Hepatocyte (in vitro differentiated cells): ENCODE measurements around the gene MACROD2. TPM values are rescaled to one million over a fixed set of nuclear protein-coding genes. Genes with fewer than 3 reads are reported as not detected.

Experiments used
- DNase-seq: peaks from one replicate; pipeline ENCODE4 v3.0.0-alpha.2; 2016; ENCODE audit warnings: low spot score
- H2AFZ ChIP-seq: fragments of 200-600 bp; sonication (generic); 2 replicates; pipeline ENCODE4 v1.6.0; 2016; ENCODE audit warnings: antibody characterized with exemption, mild to moderate bottlenecking
- H3K27ac ChIP-seq: fragments of 200-600 bp; sonication (generic); 2 replicates; pipeline ENCODE4 v1.5.1; 2016; ENCODE audit warnings: mild to moderate bottlenecking
- H3K27me3 ChIP-seq: fragments of 200-600 bp; sonication (generic); 2 replicates; pipeline ENCODE4 v1.6.1; 2016
- H3K36me3 ChIP-seq: fragments of 200-600 bp; sonication (generic); replicated peaks from 2 replicates; pipeline ENCODE4 v1.5.1; 2016; ENCODE audit warnings: low read depth; ENCODE audit not compliant: insufficient read depth
- H3K4me1 ChIP-seq: fragments of 200-600 bp; sonication (generic); 2 replicates; pipeline ENCODE4 v1.5.1; 2016; ENCODE audit warnings: mild to moderate bottlenecking, moderate library complexity; ENCODE audit not compliant: insufficient read depth
- H3K4me2 ChIP-seq: fragments of 200-600 bp; sonication (generic); 2 replicates; pipeline ENCODE4 v1.6.0; 2016
- H3K4me3 ChIP-seq: fragments of 200-600 bp; sonication (generic); 2 replicates; pipeline ENCODE4 v1.5.1; 2016; ENCODE audit warnings: mild to moderate bottlenecking
- H3K79me2 ChIP-seq: fragments of 200-600 bp; sonication (generic); 2 replicates; pipeline ENCODE4 v1.6.0; 2017; ENCODE audit warnings: mild to moderate bottlenecking
- H3K9me2 ChIP-seq: fragments of 200-600 bp; sonication (generic); replicated peaks from 2 replicates; pipeline ENCODE4 v1.6.0; 2017; ENCODE audit warnings: mild to moderate bottlenecking; ENCODE audit not compliant: insufficient read depth
- H3K9me3 ChIP-seq: fragments of 200-600 bp; sonication (generic); 2 replicates; pipeline ENCODE4 v1.5.1; 2016; ENCODE audit warnings: low read depth, mild to moderate bottlenecking
- H4K20me1 ChIP-seq: fragments of 200-600 bp; sonication (generic); 2 replicates; pipeline ENCODE4 v1.6.0; 2016; ENCODE audit warnings: mild to moderate bottlenecking; ENCODE audit not compliant: insufficient read depth, poor library complexity, severe bottlenecking
- EZH2 ChIP-seq: fragments of 200-600 bp; sonication (generic); IDR thresholded peaks from 2 replicates; pipeline ENCODE4 v1.6.1; 2016; ENCODE audit warnings: antibody characterized with exemption, mild to moderate bottlenecking, borderline replicate concordance
- EZH2phosphoT487 ChIP-seq: fragments of 200-600 bp; sonication (generic); IDR thresholded peaks from one replicate; pipeline ENCODE4 v1.6.1; 2018; ENCODE audit warnings: antibody characterized with exemption, mild to moderate bottlenecking, low read depth, moderate library complexity; ENCODE audit not compliant: unreplicated experiment, severe bottlenecking
- WGBS: methylation state at CpG from one replicate; pipeline ENCODE4 v1.1.6; 2016; ENCODE audit warnings: low lambda C conversion rate; ENCODE audit errors: missing lambda C conversion rate; 5-methylcytosine and 5-hydroxymethylcytosine counted together
- polyA plus RNA-seq: library from polyadenylated mRNA; unstranded; fragments of >200 nt; fragmentation: Nextera tagmentation; extraction: Ambion mirVana; gene quantifications from 2 replicates; pipeline ENCODE4 v1.2.1, GENCODE V29; 2016
- total RNA-seq: library from RNA; depleted of rRNA; stranded (reverse); fragments of >200 nt; gene quantifications from 2 replicates; pipeline ENCODE4 v1.2.3, GENCODE V29; 2014
- TF ChIP-seq, protein P1 (sequence below): fragments of 200-600 bp; sonication (generic); IDR thresholded peaks from 2 replicates; pipeline ENCODE4 v1.5.1; 2016; ENCODE audit warnings: antibody characterized with exemption, mild to moderate bottlenecking; ENCODE audit not compliant: poor library complexity

MACROD2 gene
- total and polyA plus RNA-seq, 2 experiments from 2014 or later = 2.4 to 3.1 TPM

DNA sequence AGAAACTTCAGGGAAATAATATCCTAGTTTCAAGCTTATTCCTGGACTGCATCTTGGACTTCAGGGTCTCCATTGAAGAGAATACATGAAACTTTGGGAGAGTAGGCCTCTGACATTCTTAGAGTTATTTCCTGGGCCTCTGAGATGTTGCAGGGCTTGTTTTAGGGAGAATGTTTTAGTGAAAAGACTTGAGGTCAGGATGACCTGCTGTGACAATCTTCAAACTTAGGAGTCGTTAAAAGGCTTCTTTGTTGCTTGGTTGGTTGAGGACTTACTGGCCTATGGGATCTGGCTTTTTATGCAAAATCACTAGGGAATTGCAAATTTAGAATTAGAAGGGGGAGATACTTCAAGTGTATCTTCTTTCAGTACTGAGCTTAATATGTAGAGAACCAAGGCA is 955.3 kb downstream of the MACROD2 start:
- no peak overlapping the region for H3K27ac ChIP-seq
- no peak overlapping the region for H3K4me2 ChIP-seq
- no peak for DNase-seq
- no peaks in the 10 kb centered on the region for H3K9me2 ChIP-seq
- no peaks in the 10 kb centered on the region for H3K36me3 ChIP-seq
- 72% methylated on average over 1 of the region's 1 CpG for WGBS
- H3K9me3 ChIP-seq = no peaks in the 10 kb centered on the region
- TF ChIP-seq EZH2 (no peak), EZH2phosphoT487 (no peak)
- TF ChIP-seq, protein P1, sequence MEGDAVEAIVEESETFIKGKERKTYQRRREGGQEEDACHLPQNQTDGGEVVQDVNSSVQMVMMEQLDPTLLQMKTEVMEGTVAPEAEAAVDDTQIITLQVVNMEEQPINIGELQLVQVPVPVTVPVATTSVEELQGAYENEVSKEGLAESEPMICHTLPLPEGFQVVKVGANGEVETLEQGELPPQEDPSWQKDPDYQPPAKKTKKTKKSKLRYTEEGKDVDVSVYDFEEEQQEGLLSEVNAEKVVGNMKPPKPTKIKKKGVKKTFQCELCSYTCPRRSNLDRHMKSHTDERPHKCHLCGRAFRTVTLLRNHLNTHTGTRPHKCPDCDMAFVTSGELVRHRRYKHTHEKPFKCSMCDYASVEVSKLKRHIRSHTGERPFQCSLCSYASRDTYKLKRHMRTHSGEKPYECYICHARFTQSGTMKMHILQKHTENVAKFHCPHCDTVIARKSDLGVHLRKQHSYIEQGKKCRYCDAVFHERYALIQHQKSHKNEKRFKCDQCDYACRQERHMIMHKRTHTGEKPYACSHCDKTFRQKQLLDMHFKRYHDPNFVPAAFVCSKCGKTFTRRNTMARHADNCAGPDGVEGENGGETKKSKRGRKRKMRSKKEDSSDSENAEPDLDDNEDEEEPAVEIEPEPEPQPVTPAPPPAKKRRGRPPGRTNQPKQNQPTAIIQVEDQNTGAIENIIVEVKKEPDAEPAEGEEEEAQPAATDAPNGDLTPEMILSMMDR = no peak
- H3K4me3 ChIP-seq = no peak overlapping the region
- peaks cover 8% of the 10 kb centered on the region for H3K4me1 ChIP-seq
- no peaks in the 10 kb centered on the region for H4K20me1 ChIP-seq
- H3K79me2 ChIP-seq = no peaks in the 10 kb centered on the region
- no peaks in the 10 kb centered on the region for H3K27me3 ChIP-seq
- no peak overlapping the region for H2AFZ ChIP-seq

DNA sequence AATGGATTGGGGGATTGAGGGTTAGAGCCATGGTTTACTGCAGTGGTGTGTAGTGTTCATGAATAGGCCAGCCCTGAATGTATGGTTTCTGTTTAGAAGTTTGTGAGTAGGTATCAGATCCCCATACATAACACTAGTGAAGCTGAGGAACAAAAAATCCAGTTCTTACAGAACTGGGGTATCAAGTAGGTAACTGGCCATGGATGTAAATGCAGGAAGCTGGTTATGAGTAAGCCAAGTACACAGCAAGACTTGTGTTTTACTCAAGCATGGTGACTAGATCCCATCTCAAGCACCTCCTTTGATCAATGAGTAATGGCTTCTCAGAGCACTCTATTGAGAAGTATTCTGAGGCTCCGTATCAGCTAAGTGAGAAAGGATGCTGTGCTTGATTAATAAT is 955.8 kb downstream of the MACROD2 start:
- Histone ChIP-seq H3K79me2 (no peaks in the 10 kb centered on the region), H3K27me3 (no peaks in the 10 kb centered on the region), H3K4me1 (peaks cover 9% of the 10 kb centered on the region), H4K20me1 (no peaks in the 10 kb centered on the region), H3K9me2 (no peaks in the 10 kb centered on the region), H3K36me3 (no peaks in the 10 kb centered on the region), H3K27ac (peak overlapping the region; percentile 40), H3K4me3 (no peak overlapping the region), H3K4me2 (no peak overlapping the region), H3K9me3 (no peaks in the 10 kb centered on the region), H2AFZ (no peak overlapping the region)
- DNase-seq = no peak
- TF ChIP-seq, protein P1 = no peak
- TF ChIP-seq EZH2phosphoT487 (no peak), EZH2 (no peak)
- WGBS = 96% methylated on average over 1 of the region's 1 CpG

DNA sequence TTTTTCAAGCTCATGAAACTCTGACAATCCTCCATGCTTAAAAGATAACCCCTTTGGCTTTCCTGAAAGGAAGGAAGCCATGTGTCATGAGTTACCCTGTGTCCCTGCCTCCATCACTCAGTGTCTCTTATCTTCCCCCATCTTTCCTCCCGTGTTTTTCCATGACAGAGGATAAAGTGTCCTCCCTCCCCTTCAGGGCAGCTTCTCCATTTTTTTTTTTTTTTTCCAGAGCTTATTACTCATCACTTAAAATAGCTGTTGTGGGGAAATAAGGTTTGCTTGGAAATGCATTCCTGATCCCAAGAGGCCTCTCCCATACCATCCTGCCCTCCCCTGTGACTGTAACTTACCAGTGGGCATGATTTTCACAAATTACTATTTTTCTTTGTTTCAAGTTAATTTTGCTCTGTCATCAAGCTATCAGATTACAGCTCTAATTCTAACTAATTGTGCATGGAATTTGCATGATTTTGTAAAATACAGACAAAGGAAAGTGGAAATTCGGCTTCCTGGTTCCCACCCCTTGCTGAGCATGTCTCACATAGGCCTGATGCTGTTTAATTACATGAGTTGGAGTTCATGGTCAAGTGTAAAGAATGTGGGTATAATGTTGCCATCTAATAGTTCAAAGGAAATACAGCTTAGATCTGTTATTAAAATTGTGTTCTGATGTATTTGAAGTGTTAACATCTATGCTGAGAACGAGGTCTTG is 956.5 kb downstream of the MACROD2 start:
- H3K27me3 ChIP-seq = no peaks in the 10 kb centered on the region
- H3K9me2 ChIP-seq = no peaks in the 10 kb centered on the region
- no peak for TF ChIP-seq EZH2phosphoT487
- H3K36me3 ChIP-seq = no peaks in the 10 kb centered on the region
- H3K4me3 ChIP-seq = no peak overlapping the region
- no peaks in the 10 kb centered on the region for H4K20me1 ChIP-seq
- peak overlapping the region; percentile 54 for H3K27ac ChIP-seq
- H2AFZ ChIP-seq = no peak overlapping the region
- no peaks in the 10 kb centered on the region for H3K9me3 ChIP-seq
- WGBS = 59% methylated on average over 3 of the region's 3 CpGs
- peak; percentile 33 for DNase-seq
- peak overlapping the region; percentile 16 for H3K4me2 ChIP-seq
- H3K4me1 ChIP-seq = peaks cover 9% of the 10 kb centered on the region
- H3K79me2 ChIP-seq = no peaks in the 10 kb centered on the region

DNA sequence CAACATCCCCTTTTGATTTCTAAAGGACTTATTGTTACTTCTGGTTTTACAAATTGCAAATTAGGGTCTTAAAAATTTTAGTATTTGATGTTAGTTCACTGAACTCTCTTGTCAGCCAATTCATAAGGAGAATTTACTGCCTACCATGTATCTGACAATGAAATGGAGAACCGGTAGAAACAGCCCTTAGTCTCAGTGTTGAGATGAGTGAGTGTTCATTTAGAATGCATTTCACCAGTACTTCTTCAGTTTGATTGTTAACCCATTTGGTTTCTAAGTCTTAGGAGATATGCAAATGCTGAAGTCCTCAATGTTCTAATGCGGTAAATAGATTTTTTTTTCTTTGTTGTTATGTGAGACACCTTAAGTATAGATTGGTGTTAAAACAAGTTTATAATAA is 958.4 kb downstream of the MACROD2 start:
- Histone ChIP-seq H3K36me3 (no peaks in the 10 kb centered on the region), H3K9me3 (no peaks in the 10 kb centered on the region), H3K4me2 (no peak overlapping the region), H3K9me2 (no peaks in the 10 kb centered on the region), H3K4me1 (peaks cover 9% of the 10 kb centered on the region), H3K4me3 (no peak overlapping the region), H4K20me1 (no peaks in the 10 kb centered on the region), H3K27ac (no peak overlapping the region), H3K27me3 (no peaks in the 10 kb centered on the region), H2AFZ (no peak overlapping the region), H3K79me2 (no peaks in the 10 kb centered on the region)
- 89% methylated on average over 2 of the region's 2 CpGs for WGBS
- no peak for DNase-seq
- TF ChIP-seq, protein P1 = no peak
- TF ChIP-seq EZH2phosphoT487 = no peak
- no peak for TF ChIP-seq EZH2
